Inflammatory macrophage (primary cell): ENCODE measurements around the gene UBQLN2.
"Not testable (repeated sequence)": the region's sequence is repeated elsewhere in the genome, so short reads cannot be mapped to it uniquely, and the experiment has no call there.

ENCODE experiments used
- DNase-seq, 2 donors: peaks; one replicate each; pipeline ENCODE4 v3.0.0-alpha.2; 2020 to 2022
- total RNA-seq, 18 experiments: gene quantifications; one replicate each; lab custom pipeline; 2026; ENCODE audit warnings: mixed read lengths in 6 of 18, inconsistent platforms in 2 of 18; lab: John Stamatoyannopoulos, UW

The UBQLN2 gene
- 17.1 to 63.3 (median 30.1) reads per million in 18 experiments for total RNA-seq

GRCh38 chrX:56563231-56564161 lies at the start of gene UBQLN2:
TSS of gene UBQLN2 (plus strand) at chrX:56563627. CDS start at chrX:56563874, 247 bp downstream.
- DNase-seq = peak; percentile 58 to 72

DNA sequence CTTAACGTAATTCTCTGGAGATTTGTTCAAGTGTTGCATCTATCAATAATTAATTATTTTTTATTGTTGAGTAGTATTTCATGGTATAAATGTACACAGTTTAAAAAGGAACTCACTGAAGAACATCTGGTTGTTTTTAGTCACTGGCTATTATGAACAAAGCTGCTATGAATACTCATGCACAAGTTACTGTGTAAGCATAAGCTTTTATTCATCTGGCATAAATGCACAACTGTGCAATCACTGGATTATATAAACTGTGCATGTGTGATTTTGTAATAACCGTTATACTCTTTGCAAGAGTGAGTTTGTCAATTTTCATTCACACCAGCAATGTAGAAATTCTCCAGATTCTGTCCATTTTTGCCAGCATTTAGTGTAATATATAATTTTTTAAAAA lies 43.8 kb upstream of the UBQLN2 start:
- DNase-seq = no peak

DNA sequence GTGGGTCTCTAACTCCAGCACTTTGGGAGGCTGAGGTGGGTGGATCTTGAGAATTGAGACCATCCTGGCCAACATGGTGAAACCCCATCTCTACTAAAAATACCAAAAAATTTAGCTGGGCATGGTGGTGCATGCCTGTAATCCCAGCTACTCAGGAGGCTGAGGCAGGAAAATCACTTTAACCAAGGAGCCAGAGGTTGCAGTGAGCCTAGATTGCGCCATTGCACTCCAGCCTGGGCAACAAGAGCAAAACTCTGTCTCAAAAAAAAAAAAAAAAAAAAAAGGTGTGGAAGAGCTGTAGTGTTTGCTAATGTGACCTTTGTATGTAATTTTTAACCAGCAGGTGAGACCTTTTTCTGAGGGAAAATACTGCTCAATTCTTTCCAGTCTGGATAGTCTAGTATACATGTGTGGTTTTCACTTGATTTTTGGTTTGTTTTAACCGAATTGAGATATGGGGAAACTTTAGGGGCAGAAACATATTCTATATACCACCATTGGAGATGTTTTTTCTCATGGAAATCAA lies 33.9 kb upstream of the UBQLN2 start:
- not testable (repeated sequence) for DNase-seq

DNA sequence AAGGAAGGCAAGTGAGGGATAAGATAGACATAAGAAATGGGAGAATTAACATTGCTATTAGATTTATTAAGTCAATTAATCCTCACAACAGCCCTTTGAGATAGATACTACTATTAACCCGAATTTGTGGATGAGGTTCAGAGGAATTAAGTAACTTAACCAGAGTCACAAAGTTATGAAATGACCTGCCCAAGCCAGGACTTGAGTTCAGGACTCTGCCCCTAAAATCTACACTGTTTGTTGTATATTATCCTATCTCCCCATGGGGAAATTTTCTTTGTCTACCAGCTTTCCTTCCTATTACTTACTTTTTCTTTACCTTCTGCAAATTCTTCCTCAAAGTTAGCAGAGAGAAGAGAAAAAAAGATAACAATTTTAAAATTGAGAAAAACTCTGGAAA lies 33.4 kb upstream of the UBQLN2 start:
- DNase-seq = no peak

DNA sequence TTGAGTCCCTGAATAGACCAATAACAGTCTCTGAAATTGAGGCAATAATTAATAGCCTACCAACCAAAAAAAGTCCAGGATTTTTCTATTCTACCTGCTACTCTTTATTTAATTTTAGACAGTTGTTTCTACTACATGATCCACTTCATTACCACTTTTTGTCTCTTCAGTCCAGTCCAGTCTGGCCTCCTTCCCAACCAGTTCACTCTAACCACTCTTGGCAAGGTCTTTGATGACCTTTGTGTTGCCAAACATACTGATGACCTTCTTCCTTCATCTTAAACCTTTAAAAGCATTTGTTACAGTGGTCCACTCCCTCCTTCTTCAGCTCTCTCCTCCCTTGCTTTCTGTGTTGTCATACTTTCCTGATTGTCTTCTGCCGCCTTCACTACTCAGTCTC lies 12.8 kb upstream of the UBQLN2 start:
- DNase-seq = no peak

- no peak for DNase-seq
Measured at GRCh38 chrX:56554870-56555269, 8.6 kb upstream of the UBQLN2 start.

GRCh38 chrX:56557376-56557929 lies 6.0 kb upstream of the UBQLN2 start:
- no peak for DNase-seq

GRCh38 chrX:56564164-56564885 lies 898 bp downstream of the UBQLN2 start:
- DNase-seq = peak in 1 of 2 donors; percentile 1

- DNase-seq = no peak
Measured at GRCh38 chrX:56564921-56565840, 1.8 kb downstream of the UBQLN2 start.

DNA sequence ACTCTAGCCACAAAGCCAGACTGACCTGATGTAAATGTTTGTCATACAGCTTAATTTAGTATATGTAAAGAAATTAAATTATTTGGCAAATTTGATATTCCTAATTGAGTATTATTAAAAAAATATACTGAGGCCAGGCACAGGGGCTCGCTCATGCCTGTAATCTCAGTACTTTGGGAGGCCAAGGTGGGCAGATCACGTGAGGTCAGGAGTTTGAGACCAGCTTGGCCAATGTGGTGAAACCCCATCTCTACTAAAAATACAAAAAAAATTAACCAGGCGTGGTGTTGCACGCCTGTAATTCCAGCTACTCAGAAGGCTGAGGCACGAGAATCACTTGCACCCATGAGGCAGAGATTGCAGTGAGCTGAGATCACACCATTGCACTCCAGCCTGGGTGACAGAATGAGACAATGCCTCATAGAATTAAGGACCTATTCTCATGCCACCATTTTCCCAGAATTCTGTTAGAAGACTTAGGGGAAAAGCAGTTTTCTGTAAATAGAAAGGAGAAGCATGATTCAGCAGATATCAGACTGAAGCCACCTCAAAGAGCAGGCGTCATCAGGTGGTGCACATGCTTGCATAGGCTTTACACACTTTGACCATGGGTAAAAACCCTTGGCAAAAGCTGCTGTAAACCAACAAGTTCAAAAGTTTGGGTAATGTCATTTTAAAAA lies 6.1 kb downstream of the UBQLN2 start:
- DNase-seq = peak; percentile 14 to 49

DNA sequence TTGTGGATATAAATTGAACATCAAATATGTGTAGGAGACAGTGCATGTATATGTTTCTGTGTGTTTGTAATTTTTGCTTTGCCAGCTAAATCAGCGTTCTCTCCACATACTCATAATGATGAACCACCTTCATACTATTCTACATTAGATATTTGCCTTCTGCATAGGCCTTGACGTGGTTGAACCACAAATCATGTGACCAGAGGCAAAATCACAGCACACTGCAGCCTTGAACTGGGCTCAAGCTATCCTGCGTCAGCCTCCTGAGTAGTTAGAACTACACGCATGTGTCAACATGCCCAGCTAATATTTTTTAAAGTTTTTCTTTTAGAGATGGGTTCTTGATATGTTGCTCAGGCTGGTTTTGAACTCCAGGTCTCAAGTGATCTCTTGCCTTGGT lies 9.5 kb downstream of the UBQLN2 start:
- DNase-seq = no peak

GRCh38 chrX:56574861-56575260 lies 11.4 kb downstream of the UBQLN2 start:
- no peak for DNase-seq

GRCh38 chrX:56576721-56577120 lies 13.3 kb downstream of the UBQLN2 start:
- DNase-seq = no peak

DNA sequence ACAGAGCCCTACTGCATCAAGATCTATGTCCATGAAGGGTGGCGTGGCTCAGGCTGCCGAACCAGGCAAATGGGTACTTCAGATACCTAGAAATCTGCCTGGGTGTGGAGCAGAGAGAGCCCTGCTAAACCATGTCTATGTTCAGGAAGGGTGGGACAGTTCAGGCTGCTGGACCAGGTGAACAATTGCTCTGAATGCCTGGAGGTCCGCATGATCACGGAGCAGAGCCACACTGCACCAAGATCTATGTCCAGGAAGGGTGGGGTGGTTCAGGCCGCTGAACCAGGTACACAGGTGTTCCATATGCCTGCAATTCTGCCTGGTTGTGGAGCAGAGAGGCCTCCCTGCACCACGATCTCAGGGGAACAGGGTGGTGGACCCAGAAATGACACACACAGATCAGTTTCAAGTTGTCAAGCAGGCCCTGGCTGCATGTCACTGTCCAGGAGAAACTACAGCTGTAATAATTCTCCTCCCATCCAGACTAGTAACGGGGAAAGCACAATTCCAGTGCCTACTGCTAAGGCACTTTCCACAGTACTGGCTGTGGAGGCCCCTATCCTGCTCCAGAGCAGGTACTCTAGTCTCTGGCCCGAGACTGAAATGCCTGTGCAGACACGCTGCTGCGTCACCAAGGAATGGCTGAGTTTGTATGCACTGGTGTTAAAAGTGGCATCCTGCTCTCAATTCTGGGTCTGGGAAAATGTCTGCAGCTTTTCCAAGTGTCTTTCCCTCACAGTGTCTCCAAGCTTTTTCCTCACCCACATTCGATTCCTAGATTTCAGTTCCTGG lies 25.2 kb downstream of the UBQLN2 start:
- DNase-seq = no peak

GRCh38 chrX:56591830-56592229 lies 28.4 kb downstream of the UBQLN2 start:
- DNase-seq = not testable (repeated sequence)

GRCh38 chrX:56600141-56600540 lies 36.7 kb downstream of the UBQLN2 start:
- DNase-seq = no peak

GRCh38 chrX:56600987-56601386 lies 37.6 kb downstream of the UBQLN2 start:
- no peak for DNase-seq

DNA sequence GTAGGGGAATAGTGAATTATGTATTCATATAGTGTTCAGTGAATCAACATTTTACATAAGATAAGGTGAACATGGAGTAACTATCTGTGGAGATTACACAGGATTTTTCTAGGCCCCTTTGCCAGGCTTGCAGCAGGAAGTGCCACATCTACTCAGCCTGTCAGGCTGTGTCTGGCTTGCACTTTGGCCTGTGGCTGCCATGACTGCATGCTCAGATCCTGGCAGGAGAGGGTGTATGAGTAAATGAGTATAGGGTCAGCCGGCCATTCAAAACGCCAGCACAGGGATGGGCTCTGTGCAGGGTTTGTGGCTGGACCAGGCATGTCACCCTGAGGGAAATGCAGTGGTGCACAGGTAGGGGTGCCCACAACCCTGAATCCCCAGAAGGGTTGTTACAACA lies 51.9 kb downstream of the UBQLN2 start:
- no peak for DNase-seq
